ENCODE results near the gene NRXN3. TPM values are rescaled to one million over a fixed set of nuclear protein-coding genes. Genes with fewer than 3 reads are reported as not detected.

The NRXN3 gene
- total and polyA plus RNA-seq, 4 donors = 1.4 to 8.3 (median 4.4) TPM

- peaks cover 0 to 5% (median 0%) of the 10 kb centered on the region in 5 donors for H3K4me1 ChIP-seq (ENCODE audit: control insufficient read depth in 5 of 5, insufficient read depth in 5 of 5, low read length in 5 of 5)
- ATAC-seq (ENCODE audit: insufficient read depth, low FRiP score) (no peak), DNase-seq (no peak)
- no peaks in the 10 kb centered on the region for H3K36me3 ChIP-seq (ENCODE audit: control insufficient read depth in 4 of 4, insufficient read depth in 4 of 4, low read length in 4 of 4)
- 81 to 87% methylated on average over 3 of the region's 3 CpGs for WGBS, 2 donors
- peaks cover 0 to 3% (median 2%) of the 10 kb centered on the region in 4 donors for H3K9me3 ChIP-seq (ENCODE audit: control insufficient read depth in 4 of 4, insufficient read depth in 3 of 4, low read length in 3 of 4)
- TF ChIP-seq, protein P1, sequence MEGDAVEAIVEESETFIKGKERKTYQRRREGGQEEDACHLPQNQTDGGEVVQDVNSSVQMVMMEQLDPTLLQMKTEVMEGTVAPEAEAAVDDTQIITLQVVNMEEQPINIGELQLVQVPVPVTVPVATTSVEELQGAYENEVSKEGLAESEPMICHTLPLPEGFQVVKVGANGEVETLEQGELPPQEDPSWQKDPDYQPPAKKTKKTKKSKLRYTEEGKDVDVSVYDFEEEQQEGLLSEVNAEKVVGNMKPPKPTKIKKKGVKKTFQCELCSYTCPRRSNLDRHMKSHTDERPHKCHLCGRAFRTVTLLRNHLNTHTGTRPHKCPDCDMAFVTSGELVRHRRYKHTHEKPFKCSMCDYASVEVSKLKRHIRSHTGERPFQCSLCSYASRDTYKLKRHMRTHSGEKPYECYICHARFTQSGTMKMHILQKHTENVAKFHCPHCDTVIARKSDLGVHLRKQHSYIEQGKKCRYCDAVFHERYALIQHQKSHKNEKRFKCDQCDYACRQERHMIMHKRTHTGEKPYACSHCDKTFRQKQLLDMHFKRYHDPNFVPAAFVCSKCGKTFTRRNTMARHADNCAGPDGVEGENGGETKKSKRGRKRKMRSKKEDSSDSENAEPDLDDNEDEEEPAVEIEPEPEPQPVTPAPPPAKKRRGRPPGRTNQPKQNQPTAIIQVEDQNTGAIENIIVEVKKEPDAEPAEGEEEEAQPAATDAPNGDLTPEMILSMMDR (IDR thresholded peaks at IDR 0.05; ENCODE audit: control extremely low read depth, extremely low read depth) = no peak
- H3K27me3 ChIP-seq (ENCODE audit: control insufficient read depth in 3 of 3, insufficient read depth in 3 of 3, low read length in 2 of 3) = no peaks in the 10 kb centered on the region
- no peak overlapping the region for H3K4me3 ChIP-seq
- no peak overlapping the region for H3K9ac ChIP-seq (ENCODE audit: insufficient read depth in 1 of 2, low read length in 2 of 2)
- no peak overlapping the region for H3K27ac ChIP-seq (ENCODE audit: low read depth in 1 of 2, low read length in 1 of 2)
These were observed 857.0 kb downstream of the NRXN3 start for GRCh38 chr14:79027138-79027537.

DNA sequence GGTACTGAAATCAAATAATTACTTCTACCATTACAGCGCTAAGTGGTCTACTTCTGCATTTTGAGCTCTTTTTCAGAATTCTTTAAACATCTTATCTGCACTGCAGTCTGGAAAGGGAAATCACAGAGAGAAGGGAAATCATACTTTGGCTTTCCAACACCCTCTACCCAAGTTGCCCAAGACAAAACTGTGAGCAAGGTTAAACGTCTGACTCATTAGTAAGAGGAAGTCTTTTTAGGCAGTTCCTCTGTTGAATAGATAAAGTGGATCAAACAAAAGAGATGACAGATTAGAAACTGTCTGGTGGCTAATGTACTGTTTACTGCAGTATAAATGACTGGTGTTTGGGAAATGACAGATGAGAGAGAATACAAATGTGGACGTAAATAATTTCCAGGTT is 858.1 kb downstream of the NRXN3 start:
- ATAC-seq (ENCODE audit: insufficient read depth, low FRiP score) = no peak
- TF ChIP-seq, protein P1 (IDR thresholded peaks at IDR 0.05; ENCODE audit: control extremely low read depth, extremely low read depth) = no peak

GRCh38 chr14:79036441-79036840 is 866.3 kb downstream of the NRXN3 start:
- Histone ChIP-seq H3K36me3 (ENCODE audit: control insufficient read depth in 4 of 4, insufficient read depth in 4 of 4, low read length in 4 of 4) (no peaks in the 10 kb centered on the region), H3K27ac (ENCODE audit: low read depth in 1 of 2, low read length in 1 of 2) (no peak overlapping the region), H3K27me3 (ENCODE audit: control insufficient read depth in 3 of 3, insufficient read depth in 3 of 3, low read length in 2 of 3) (no peaks in the 10 kb centered on the region), H3K4me1 (ENCODE audit: control insufficient read depth in 5 of 5, insufficient read depth in 5 of 5, low read length in 5 of 5) (peaks cover 0 to 3% (median 0%) of the 10 kb centered on the region in 5 donors), H3K9ac (ENCODE audit: insufficient read depth in 1 of 2, low read length in 2 of 2) (no peak overlapping the region), H3K9me3 (ENCODE audit: control insufficient read depth in 4 of 4, insufficient read depth in 3 of 4, low read length in 3 of 4) (peaks cover 0 to 7% (median 2%) of the 10 kb centered on the region in 4 donors), H3K4me3 (no peak overlapping the region)
- ATAC-seq (ENCODE audit: insufficient read depth, low FRiP score) (no peak), DNase-seq (no peak)
- TF ChIP-seq, protein P1 (IDR thresholded peaks at IDR 0.05; ENCODE audit: control extremely low read depth, extremely low read depth) = no peak
- 32 to 47% methylated on average over 4 of the region's 4 CpGs for WGBS, 2 donors

More for the DNA sequence above, 858.1 kb downstream of the NRXN3 start:
- no peaks in the 10 kb centered on the region for H3K27me3 ChIP-seq (ENCODE audit: control insufficient read depth in 3 of 3, insufficient read depth in 3 of 3, low read length in 2 of 3)
- WGBS, 2 donors = 30 to 31% methylated on average over 3 of the region's 3 CpGs
- no peak overlapping the region for H3K27ac ChIP-seq (ENCODE audit: low read depth in 1 of 2, low read length in 1 of 2)
- peaks cover 0 to 5% (median 0%) of the 10 kb centered on the region in 5 donors for H3K4me1 ChIP-seq (ENCODE audit: control insufficient read depth in 5 of 5, insufficient read depth in 5 of 5, low read length in 5 of 5)
- H3K4me3 ChIP-seq = no peak overlapping the region
- peaks cover 0 to 3% (median 2%) of the 10 kb centered on the region in 4 donors for H3K9me3 ChIP-seq (ENCODE audit: control insufficient read depth in 4 of 4, insufficient read depth in 3 of 4, low read length in 3 of 4)
- H3K36me3 ChIP-seq (ENCODE audit: control insufficient read depth in 4 of 4, insufficient read depth in 4 of 4, low read length in 4 of 4) = no peaks in the 10 kb centered on the region
- no peak for DNase-seq
- no peak overlapping the region for H3K9ac ChIP-seq (ENCODE audit: insufficient read depth in 1 of 2, low read length in 2 of 2)

- no peak overlapping the region for H3K4me3 ChIP-seq
- no peak for DNase-seq
- H3K9me3 ChIP-seq (ENCODE audit: control insufficient read depth in 4 of 4, insufficient read depth in 3 of 4, low read length in 3 of 4) = peaks cover 0 to 7% (median 2%) of the 10 kb centered on the region in 4 donors
- H3K36me3 ChIP-seq (ENCODE audit: control insufficient read depth in 4 of 4, insufficient read depth in 4 of 4, low read length in 4 of 4) = no peaks in the 10 kb centered on the region
- H3K27me3 ChIP-seq (ENCODE audit: control insufficient read depth in 3 of 3, insufficient read depth in 3 of 3, low read length in 2 of 3) = no peaks in the 10 kb centered on the region
- no peak overlapping the region for H3K27ac ChIP-seq (ENCODE audit: low read depth in 1 of 2, low read length in 1 of 2)
- WGBS, 2 donors = 84 to 93% methylated on average over 3 of the region's 3 CpGs
- no peak for ATAC-seq (ENCODE audit: insufficient read depth, low FRiP score)
- H3K9ac ChIP-seq (ENCODE audit: insufficient read depth in 1 of 2, low read length in 2 of 2) = no peak overlapping the region
- H3K4me1 ChIP-seq (ENCODE audit: control insufficient read depth in 5 of 5, insufficient read depth in 5 of 5, low read length in 5 of 5) = no peaks in the 10 kb centered on the region
- TF ChIP-seq, protein P1 (IDR thresholded peaks at IDR 0.05; ENCODE audit: control extremely low read depth, extremely low read depth) = no peak
These were observed 866.9 kb downstream of the NRXN3 start for GRCh38 chr14:79037106-79037505.

All from lung (tissue), 12 donors.